ENCODE results near the gene LY86. TPM values are rescaled to one million over a fixed set of nuclear protein-coding genes. Genes with fewer than 3 reads are reported as not detected.
"Not testable (repeated sequence)": the region's sequence is repeated elsewhere in the genome, so short reads cannot be mapped to it uniquely, and the experiment has no call there.

The LY86 gene
- total RNA-seq, 1 donor from 2014 or later, result not detected

GRCh38 chr6:6609450-6609849 lies 20.9 kb downstream of the LY86 start:
- Histone ChIP-seq H3K27me3 (ENCODE audit: control insufficient read depth, insufficient read depth, low read length) (no peaks in the 10 kb centered on the region), H3K36me3 (ENCODE audit: control insufficient read depth, insufficient read depth, low read length) (no peaks in the 10 kb centered on the region), H3K4me3 (ENCODE audit: low read depth, low read length) (no peak overlapping the region)
- TF ChIP-seq CTCF (IDR thresholded peaks at IDR 0.05; ENCODE audit: insufficient read depth, low read length, severe bottlenecking), result no peak
- FAIRE-seq (no peak), DNase-seq (ENCODE audit: low read depth) (no peak)

GRCh38 chr6:6610031-6610591 lies 21.6 kb downstream of the LY86 start:
- Histone ChIP-seq H3K36me3 (ENCODE audit: control insufficient read depth, insufficient read depth, low read length) (no peaks in the 10 kb centered on the region), H3K4me3 (ENCODE audit: low read depth, low read length) (no peak overlapping the region), H3K27me3 (ENCODE audit: control insufficient read depth, insufficient read depth, low read length) (no peaks in the 10 kb centered on the region)
- DNase-seq (ENCODE audit: low read depth) (no peak), FAIRE-seq (no peak)
- no peak for TF ChIP-seq CTCF (IDR thresholded peaks at IDR 0.05; ENCODE audit: insufficient read depth, low read length, severe bottlenecking)

- no peak for TF ChIP-seq CTCF (IDR thresholded peaks at IDR 0.05; ENCODE audit: insufficient read depth, low read length, severe bottlenecking)
- no peaks in the 10 kb centered on the region for H3K27me3 ChIP-seq (ENCODE audit: control insufficient read depth, insufficient read depth, low read length)
- DNase-seq (ENCODE audit: low read depth) (no peak), FAIRE-seq (no peak)
- H3K4me3 ChIP-seq (ENCODE audit: low read depth, low read length), result no peak overlapping the region
- no peaks in the 10 kb centered on the region for H3K36me3 ChIP-seq (ENCODE audit: control insufficient read depth, insufficient read depth, low read length)
Observed at GRCh38 chr6:6611486-6611885, 23.0 kb downstream of the LY86 start.

- H3K27me3 ChIP-seq (ENCODE audit: control insufficient read depth, insufficient read depth, low read length), result no peaks in the 10 kb centered on the region
- DNase-seq (ENCODE audit: low read depth), result no peak
- H3K4me3 ChIP-seq (ENCODE audit: low read depth, low read length), result no peak overlapping the region
- FAIRE-seq, result no peak
- TF ChIP-seq CTCF (IDR thresholded peaks at IDR 0.05; ENCODE audit: insufficient read depth, low read length, severe bottlenecking), result no peak
- H3K36me3 ChIP-seq (ENCODE audit: control insufficient read depth, insufficient read depth, low read length), result no peaks in the 10 kb centered on the region
Observed at GRCh38 chr6:6612308-6612707, 23.8 kb downstream of the LY86 start.

GRCh38 chr6:6613103-6613718 lies 24.7 kb downstream of the LY86 start:
- not testable (repeated sequence) for H3K27me3 ChIP-seq (ENCODE audit: control insufficient read depth, insufficient read depth, low read length); H3K36me3 ChIP-seq (ENCODE audit: control insufficient read depth, insufficient read depth, low read length); H3K4me3 ChIP-seq (ENCODE audit: low read depth, low read length); DNase-seq (ENCODE audit: low read depth); FAIRE-seq

GRCh38 chr6:6614096-6614982 lies 25.8 kb downstream of the LY86 start:
- peak; percentile 52 for DNase-seq (ENCODE audit: low read depth)

More at GRCh38 chr6:6614096-6614982, 25.8 kb downstream of the LY86 start:
- FAIRE-seq, result no peak
- no peak for TF ChIP-seq CTCF (IDR thresholded peaks at IDR 0.05; ENCODE audit: insufficient read depth, low read length, severe bottlenecking)
- Histone ChIP-seq H3K4me3 (ENCODE audit: low read depth, low read length) (no peak overlapping the region), H3K27me3 (ENCODE audit: control insufficient read depth, insufficient read depth, low read length) (no peaks in the 10 kb centered on the region), H3K36me3 (ENCODE audit: control insufficient read depth, insufficient read depth, low read length) (no peaks in the 10 kb centered on the region)
